Brain microvascular endothelial cell (primary cell): Measurements from ENCODE around the gene RXFP4.
A peak's percentile ranks its signal among the peaks of the same experiment; 100 is the strongest.

ENCODE experiments used
- DNase-seq: peaks from one replicate; pipeline ENCODE4 v3.0.0-alpha.2; 2020
- H3K27ac ChIP-seq: fragments of 250-450 bp; sonication (Bioruptor Pico); 2 replicates; pipeline ENCODE4 v1.5.1; 2020; ENCODE audit warnings: mild to moderate bottlenecking, moderate library complexity
- H3K27me3 ChIP-seq: fragments of 250-450 bp; sonication (Bioruptor Pico); replicated peaks from 2 replicates; pipeline ENCODE4 v1.5.1; 2020; ENCODE audit warnings: mild to moderate bottlenecking
- H3K36me3 ChIP-seq: fragments of 250-450 bp; sonication (Bioruptor Pico); replicated peaks from 2 replicates; pipeline ENCODE4 v1.5.1; 2020; ENCODE audit warnings: mild to moderate bottlenecking
- H3K4me3 ChIP-seq: 2 replicates; pipeline ENCODE4 v1.5.1; 2011; ENCODE audit warnings: low read depth, mild to moderate bottlenecking, control low read depth, low read length, moderate library complexity
- CTCF ChIP-seq: IDR thresholded peaks from 2 replicates; pipeline ENCODE4 v1.5.1; 2011; ENCODE audit warnings: low read depth, mild to moderate bottlenecking, moderate library complexity, low read length, control low read depth, inconsistent platforms; ENCODE audit errors: missing control alignments
- in situ Hi-C: cut with HindIII; loops from 2 replicates; pipeline ENCODE4 v1.10.0; 2017; ENCODE audit warnings: low sequenced_read_pairs, low pct_ligation_motif_present

Gene RXFP4

DNA sequence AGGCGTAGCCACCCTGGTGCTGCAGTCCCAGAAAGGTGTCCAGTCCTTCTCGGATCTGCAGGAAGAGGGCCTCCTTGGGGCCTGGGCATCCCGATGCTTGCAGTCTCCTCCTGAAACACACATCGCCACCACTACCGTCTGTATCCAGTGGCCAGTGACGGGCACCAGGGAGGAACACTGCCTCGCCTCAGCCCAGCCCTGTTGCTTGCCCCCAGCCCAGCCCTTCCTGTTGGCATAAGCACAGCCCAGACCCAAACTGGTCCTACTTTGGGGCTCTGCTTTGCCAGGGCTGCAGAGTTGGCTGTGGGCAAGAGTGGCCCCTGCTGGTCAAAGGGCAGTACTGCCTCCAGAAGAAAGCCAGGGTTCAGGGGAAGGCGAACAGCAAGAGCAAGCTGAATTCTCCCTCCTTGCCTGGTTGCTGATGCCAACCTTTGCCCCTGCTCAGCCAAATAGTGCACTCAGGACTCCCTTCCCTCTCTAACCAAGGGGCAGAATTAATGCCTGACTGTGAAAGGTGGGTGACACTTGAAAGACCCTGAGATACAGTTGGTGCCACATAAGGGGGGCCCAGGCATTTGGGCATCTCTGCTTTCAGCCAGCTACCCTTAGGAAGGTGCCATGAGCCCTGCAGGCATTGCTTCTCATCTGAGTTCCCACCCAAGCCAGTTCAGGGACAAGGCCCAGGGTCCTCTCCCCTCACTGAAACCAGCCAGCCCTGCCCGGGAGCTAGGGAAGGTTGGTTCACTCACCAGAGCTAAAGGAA lies 48.0 kb downstream of the RXFP4 start:
- in situ Hi-C loops, result no loop called here
- Histone ChIP-seq H3K36me3 (no peaks in the 10 kb centered on the region), H3K27me3 (no peaks in the 10 kb centered on the region), H3K27ac (no peak overlapping the region), H3K4me3 (no peak overlapping the region)
- peak; percentile 56 for DNase-seq
- peak; percentile 99 for TF ChIP-seq CTCF

DNA sequence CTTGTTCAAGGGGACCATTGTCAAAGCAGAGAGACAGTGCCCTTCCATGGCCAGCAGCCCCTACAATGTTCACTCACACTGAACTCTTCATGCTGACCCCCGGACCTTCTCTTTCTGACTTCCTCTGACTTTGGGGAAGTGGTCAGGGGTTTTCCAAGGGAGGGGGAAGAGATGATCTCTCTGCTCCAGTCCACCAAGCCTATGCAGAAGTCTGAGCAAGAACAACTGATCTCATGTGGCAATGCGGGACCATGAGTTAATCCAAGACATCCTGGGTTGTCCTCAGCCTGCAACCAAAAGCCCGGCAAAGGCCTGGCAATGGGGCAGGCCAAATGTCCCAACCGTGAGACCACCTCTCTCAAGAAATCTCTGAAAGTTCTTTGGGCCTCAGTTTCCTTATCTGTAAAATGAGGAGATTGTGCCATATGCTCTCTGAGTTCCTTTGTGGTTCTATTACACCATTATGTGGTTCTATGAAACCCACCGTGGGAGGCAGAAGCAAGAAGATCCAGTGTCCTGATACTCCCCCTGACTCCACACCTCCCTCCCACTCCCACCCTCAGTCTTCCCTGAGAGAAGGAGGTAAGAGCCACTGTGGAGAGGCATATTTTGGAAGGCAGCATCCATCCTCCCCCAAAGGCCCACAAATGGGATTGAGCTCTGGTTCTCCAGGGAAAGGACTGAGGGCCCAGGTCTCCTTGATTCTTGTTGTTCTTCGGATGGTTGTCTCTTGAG lies 48.7 kb downstream of the RXFP4 start:
- in situ Hi-C loops, result no loop called here
- Histone ChIP-seq H3K27me3 (no peaks in the 10 kb centered on the region), H3K4me3 (no peak overlapping the region), H3K36me3 (no peaks in the 10 kb centered on the region), H3K27ac (no peak overlapping the region)
- no peak for TF ChIP-seq CTCF
- no peak for DNase-seq
